B cell (primary cell): ENCODE data around the gene ZNF683. TPM values are rescaled to one million over a fixed set of nuclear protein-coding genes. Genes with fewer than 3 reads are reported as not detected.

Experiments
- ATAC-seq: fragments of 200-7000 bp; cut with Tn5 transposase; one replicate; pipeline ENCODE4 v1.10.0; 2021; ENCODE audit warnings: low read depth, mild to moderate bottlenecking, moderate number of reproducible peaks, moderate library complexity
- CTCF ChIA-PET: fragments of 350-600 bp; sonication (Branson Sonifier 250); formaldehyde crosslinking; loops from one replicate; lab custom pipeline; 2021; ENCODE audit warnings: antibody characterized with exemption, inconsistent platforms; lab: Charles Lee
- POLR2A ChIA-PET: fragments of 350-600 bp; sonication (Branson Sonifier 250); formaldehyde crosslinking; loops from one replicate; lab custom pipeline; 2021; ENCODE audit warnings: antibody characterized with exemption; lab: Charles Lee
- DNase-seq: peaks from one replicate; pipeline ENCODE4 v3.0.0; 2013
- H2AFZ ChIP-seq: 2 replicates; pipeline ENCODE4 v1.6.1; 2012; ENCODE audit warnings: mild to moderate bottlenecking, low read depth, low read length; ENCODE audit not compliant: insufficient read depth, poor library complexity, severe bottlenecking
- H3K27ac ChIP-seq, 2 donors: 1 replicate in 1 of 2; 2 replicates in 1 of 2; pipeline ENCODE4 v1.5.1; 2012 to 2013; ENCODE audit warnings: low read length in 2 of 2, mild to moderate bottlenecking in 2 of 2, moderate library complexity in 1 of 2
- H3K27me3 ChIP-seq, 4 experiments: fragments of 200-600 bp in 1 of 4; sonication (generic) in 1 of 4; replicated peaks in 1 of 4; 1 replicate in 2 of 4; 2 replicates in 2 of 4; pipeline versions ENCODE4 v1.6.1 to v1.7.0; 2013 to 2016; ENCODE audit warnings: low read length in 3 of 4, mild to moderate bottlenecking in 2 of 4, mixed read lengths in 1 of 4, moderate library complexity in 1 of 4; ENCODE audit not compliant: insufficient read depth in 4 of 4, control insufficient read depth in 3 of 4; ENCODE audit errors: control extremely low read depth in 1 of 4
- H3K36me3 ChIP-seq, 2 experiments: replicated peaks in 1 of 2; 1 replicate in 1 of 2; 2 replicates in 1 of 2; pipeline versions ENCODE4 v1.6.1 to v1.7.1; 2013; ENCODE audit warnings: low read length in 1 of 2; ENCODE audit not compliant: insufficient read depth in 2 of 2, control insufficient read depth in 1 of 2; ENCODE audit errors: control extremely low read depth in 1 of 2, extremely low read depth in 1 of 2
- H3K4me1 ChIP-seq, 2 donors: fragments of 200-600 bp in 1 of 2; sonication (generic) in 1 of 2; 1 replicate in 1 of 2; 2 replicates in 1 of 2; pipeline versions ENCODE4 v1.5.1 to v1.6.1; 2013 to 2017; ENCODE audit warnings: low read length in 2 of 2; ENCODE audit not compliant: control insufficient read depth in 2 of 2, insufficient read depth in 2 of 2
- H3K4me2 ChIP-seq: replicated peaks from 2 replicates; pipeline ENCODE3; 2012; ENCODE audit warnings: mild to moderate bottlenecking, low read depth, low read length; ENCODE audit not compliant: poor library complexity, severe bottlenecking
- H3K4me3 ChIP-seq, 5 experiments: fragments of 200-600 bp in 1 of 5; sonication (generic) in 1 of 5; 1 replicate in 3 of 5; 2 replicates in 2 of 5; pipeline versions ENCODE4 v1.5.1 to v1.7.0; 2011 to 2016; ENCODE audit warnings: low read length in 4 of 5, mild to moderate bottlenecking in 4 of 5, low read depth in 2 of 5, control low read depth in 1 of 5, moderate library complexity in 1 of 5; ENCODE audit not compliant: insufficient read depth in 1 of 5; ENCODE audit errors: control extremely low read depth in 1 of 5, extremely low read depth in 1 of 5
- H3K79me2 ChIP-seq: fragments of 200-600 bp; sonication (generic); one replicate; pipeline ENCODE4 v1.6.0; 2016; ENCODE audit warnings: low read length; ENCODE audit not compliant: control insufficient read depth, insufficient read depth
- H3K9ac ChIP-seq: fragments of 200-600 bp; sonication (generic); 2 replicates; pipeline ENCODE4 v1.6.1; 2017; ENCODE audit warnings: mild to moderate bottlenecking, low read length, moderate library complexity
- H3K9me3 ChIP-seq, 3 donors: one replicate each; pipeline versions ENCODE4 v1.6.1 to v1.7.1; 2013; ENCODE audit warnings: low read length in 2 of 3; ENCODE audit not compliant: control insufficient read depth in 2 of 3, insufficient read depth in 1 of 3; ENCODE audit errors: control extremely low read depth in 1 of 3
- H4K20me1 ChIP-seq: 2 replicates; pipeline ENCODE4 v1.6.0; 2012; ENCODE audit warnings: mild to moderate bottlenecking, low read length; ENCODE audit not compliant: insufficient read depth, control insufficient read depth, poor library complexity, severe bottlenecking
- H3K27ac Mint-ChIP-seq: one replicate; pipeline ENCODE4 v1.8.0; 2021; ENCODE audit warnings: mixed read lengths
- H3K27me3 Mint-ChIP-seq: one replicate; pipeline ENCODE4 v1.8.0; 2021; ENCODE audit warnings: mixed read lengths
- H3K4me1 Mint-ChIP-seq: one replicate; pipeline ENCODE4 v1.8.0; 2021; ENCODE audit warnings: mixed read lengths
- H3K4me3 Mint-ChIP-seq: one replicate; pipeline ENCODE4 v1.8.0; 2021; ENCODE audit warnings: mixed read lengths
- H3K9me3 Mint-ChIP-seq: one replicate; pipeline ENCODE4 v1.8.0; 2022; ENCODE audit warnings: mixed read lengths; ENCODE audit not compliant: insufficient read depth
- CTCF ChIP-seq: fragments of 200-600 bp; IDR thresholded peaks from one replicate; pipeline ENCODE4 v1.8.0; 2022; ENCODE audit warnings: antibody characterized with exemption, mild to moderate bottlenecking
- EZH2 ChIP-seq: IDR thresholded peaks from 2 replicates; pipeline ENCODE4 v1.6.1; 2012; ENCODE audit warnings: borderline replicate concordance, low read depth, mild to moderate bottlenecking, moderate library complexity, low read length; ENCODE audit not compliant: insufficient read depth, poor library complexity, severe bottlenecking
- WGBS: methylation state at CpG from one replicate; pipeline ENCODE4 v1.1.5; 2013; ENCODE audit warnings: missing lambda C conversion rate; ENCODE audit not compliant: insufficient coverage; 5-methylcytosine and 5-hydroxymethylcytosine counted together
- intact Hi-C: fragments of 100-400 bp; cut with micrococcal nuclease; formaldehyde crosslinking; loops from one replicate; pipeline ENCODE4 v1.10.0; 2022
- polyA plus RNA-seq: library from polyadenylated mRNA; depleted of rRNA; stranded (reverse); fragments of >200 nt; gene quantifications from 2 replicates; pipeline ENCODE4 v1.2.3, GENCODE V29; 2012
- total RNA-seq, 2 donors: library from RNA; stranded (reverse); fragments of 120-200 nt in 1 of 2; gene quantifications; 1 replicate in 1 of 2; 2 replicates in 1 of 2; pipeline versions ENCODE4 v1.2.3 to v1.2.4, GENCODE V29; 2013 to 2022

The ZNF683 gene
- total and polyA plus RNA-seq, 2 donors (not counting 1 experiment from before 2014, with no cell fraction given) = 0.45 to 0.67 TPM

GRCh38 chr1:26320896-26321295 is 51.7 kb downstream of the ZNF683 start:
- no peak for TF ChIP-seq CTCF
- no peak for TF ChIP-seq EZH2
- intact Hi-C loops = loop anchor here (1.0 kb wide), 8 partner anchors 15 to 216 kb away; partner anchors contain the start of genes CEP85 and ZNF593
- peak overlapping the region; percentile 89 for H3K4me3 Mint-ChIP-seq
- H3K9me3 ChIP-seq = no peaks in the 10 kb centered on the region
- H3K27me3 Mint-ChIP-seq = no peaks in the 10 kb centered on the region
- ChIA-PET POLR2A (interaction anchor here (0.6 to 15.2 kb wide), 5 partner anchors 9 to 545 kb away, joined by 4 to 1239 read pairs (median 6); partner anchors contain the start of genes HMGN2 and SH3BGRL3), CTCF (interaction anchor here (1.0 to 30.0 kb wide), 18 partner anchors 10 to 218 kb away, joined by 3 to 1400 read pairs (median 7); partner anchors contain the start of genes CEP85, SH3BGRL3, UBXN11 and ZNF593)
- H3K4me1 ChIP-seq = peaks cover 49% of the 10 kb centered on the region in 2 donors
- H3K4me1 Mint-ChIP-seq = peaks cover 63% of the 10 kb centered on the region
- H3K27ac Mint-ChIP-seq = peak overlapping the region; percentile 99
- H3K79me2 ChIP-seq = peaks cover 61% of the 10 kb centered on the region
- peak overlapping the region; percentile 73 for H3K4me2 ChIP-seq
- peak overlapping the region; percentile 2 to 86 for H3K27ac ChIP-seq
- no peak overlapping the region for H2AFZ ChIP-seq
- no peaks in the 10 kb centered on the region for H3K9me3 Mint-ChIP-seq
- peak overlapping the region; percentile 8 to 95 (median 93) for H3K4me3 ChIP-seq
- ATAC-seq (peak; percentile 3), DNase-seq (no peak)
- peaks cover 0 to 59% of the 10 kb centered on the region in 2 experiments for H3K36me3 ChIP-seq
- peak overlapping the region; percentile 85 for H3K9ac ChIP-seq
- 0% methylated on average over 1 of the region's 2 CpGs for WGBS
- H4K20me1 ChIP-seq = peaks cover 67% of the 10 kb centered on the region
- H3K27me3 ChIP-seq = no peaks in the 10 kb centered on the region
